Measurements from ENCODE around the gene MAP1LC3B2. TPM values are rescaled to one million over a fixed set of nuclear protein-coding genes. Genes with fewer than 3 reads are reported as not detected.
A peak's percentile ranks its signal among the peaks of the same experiment; 100 is the strongest.

Gene MAP1LC3B2
- polyA plus RNA-seq, 1 experiment, result 3.8 TPM

DNA sequence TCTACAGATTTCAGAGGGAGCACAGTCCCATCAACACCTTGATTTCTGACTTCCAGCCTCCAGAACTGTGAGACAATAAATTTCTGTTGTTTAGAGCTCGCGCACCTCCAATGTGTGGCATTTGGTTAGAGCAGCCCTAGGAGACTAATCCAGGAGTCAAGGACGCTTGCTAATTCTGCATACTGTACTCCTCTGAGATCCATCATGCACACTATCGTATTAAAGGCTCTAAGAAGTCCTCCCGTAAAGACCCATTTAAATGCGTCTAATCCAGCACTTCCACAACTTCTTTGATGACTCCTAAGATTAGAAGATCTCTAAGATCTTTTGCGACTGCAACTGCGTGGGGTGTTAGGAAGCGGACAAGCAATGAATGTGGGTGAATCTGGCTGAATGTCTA lies 30.4 kb downstream of the MAP1LC3B2 start:
- CTCF ChIA-PET, result no interaction called here
- peaks cover 7% of the 10 kb centered on the region; the same call in 1 of the 2 replicates for H3K9me3 ChIP-seq (ENCODE audit: control insufficient read depth, insufficient read depth, low read length)
- POLR2A ChIA-PET, result no interaction called here
- TF ChIP-seq, protein P1, sequence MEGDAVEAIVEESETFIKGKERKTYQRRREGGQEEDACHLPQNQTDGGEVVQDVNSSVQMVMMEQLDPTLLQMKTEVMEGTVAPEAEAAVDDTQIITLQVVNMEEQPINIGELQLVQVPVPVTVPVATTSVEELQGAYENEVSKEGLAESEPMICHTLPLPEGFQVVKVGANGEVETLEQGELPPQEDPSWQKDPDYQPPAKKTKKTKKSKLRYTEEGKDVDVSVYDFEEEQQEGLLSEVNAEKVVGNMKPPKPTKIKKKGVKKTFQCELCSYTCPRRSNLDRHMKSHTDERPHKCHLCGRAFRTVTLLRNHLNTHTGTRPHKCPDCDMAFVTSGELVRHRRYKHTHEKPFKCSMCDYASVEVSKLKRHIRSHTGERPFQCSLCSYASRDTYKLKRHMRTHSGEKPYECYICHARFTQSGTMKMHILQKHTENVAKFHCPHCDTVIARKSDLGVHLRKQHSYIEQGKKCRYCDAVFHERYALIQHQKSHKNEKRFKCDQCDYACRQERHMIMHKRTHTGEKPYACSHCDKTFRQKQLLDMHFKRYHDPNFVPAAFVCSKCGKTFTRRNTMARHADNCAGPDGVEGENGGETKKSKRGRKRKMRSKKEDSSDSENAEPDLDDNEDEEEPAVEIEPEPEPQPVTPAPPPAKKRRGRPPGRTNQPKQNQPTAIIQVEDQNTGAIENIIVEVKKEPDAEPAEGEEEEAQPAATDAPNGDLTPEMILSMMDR (IDR thresholded peaks at IDR 0.05; ENCODE audit: low read depth, low read length), result no peak
- no peak overlapping the region for H3K27ac ChIP-seq (ENCODE audit: low read depth, low read length)
- H3K4me3 ChIP-seq (ENCODE audit: low read depth, low read length), result no peak overlapping the region
- DNase-seq (ENCODE audit: low read depth, low spot score), result no peak
- peaks cover 12% of the 10 kb centered on the region for H3K27me3 ChIP-seq (ENCODE audit: control insufficient read depth, insufficient read depth, low read length)

DNA sequence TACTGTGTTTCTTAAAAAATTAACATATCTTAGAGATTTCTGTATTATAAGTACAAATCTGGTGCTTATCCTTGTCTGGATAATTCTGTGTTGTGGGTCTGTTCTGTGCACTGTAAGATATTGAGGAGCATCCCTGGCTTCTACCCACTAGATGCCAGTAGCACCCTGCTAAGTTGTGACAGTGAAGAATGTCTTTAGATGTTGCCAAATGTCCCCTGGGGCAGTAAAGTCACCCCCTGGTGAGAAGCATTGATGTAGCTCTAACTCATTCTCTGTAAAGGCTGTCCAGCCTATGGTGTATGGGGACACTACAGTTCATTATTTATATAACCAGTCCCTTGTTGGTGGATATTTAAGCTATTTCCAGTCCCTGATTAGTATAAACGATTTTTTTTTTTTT lies 31.4 kb downstream of the MAP1LC3B2 start:
- DNase-seq (ENCODE audit: low read depth, low spot score), result no peak
- no peaks in the 10 kb centered on the region for H3K9me3 ChIP-seq (ENCODE audit: control insufficient read depth, insufficient read depth, low read length)
- no peak overlapping the region for H3K27ac ChIP-seq (ENCODE audit: low read depth, low read length)
- peaks cover 9% of the 10 kb centered on the region for H3K27me3 ChIP-seq (ENCODE audit: control insufficient read depth, insufficient read depth, low read length)
- POLR2A ChIA-PET, result interaction anchor here (0.7 kb wide), 1 partner anchor 380 kb away, joined by 4 read pairs; no protein-coding TSS in a partner anchor
- TF ChIP-seq, protein P1 (IDR thresholded peaks at IDR 0.05; ENCODE audit: low read depth, low read length), result no peak
- H3K4me3 ChIP-seq (ENCODE audit: low read depth, low read length), result no peak overlapping the region
- CTCF ChIA-PET, result interaction anchor here (1.3 kb wide), 1 partner anchor 575 kb away, joined by 4 read pairs; no protein-coding TSS in a partner anchor

DNA sequence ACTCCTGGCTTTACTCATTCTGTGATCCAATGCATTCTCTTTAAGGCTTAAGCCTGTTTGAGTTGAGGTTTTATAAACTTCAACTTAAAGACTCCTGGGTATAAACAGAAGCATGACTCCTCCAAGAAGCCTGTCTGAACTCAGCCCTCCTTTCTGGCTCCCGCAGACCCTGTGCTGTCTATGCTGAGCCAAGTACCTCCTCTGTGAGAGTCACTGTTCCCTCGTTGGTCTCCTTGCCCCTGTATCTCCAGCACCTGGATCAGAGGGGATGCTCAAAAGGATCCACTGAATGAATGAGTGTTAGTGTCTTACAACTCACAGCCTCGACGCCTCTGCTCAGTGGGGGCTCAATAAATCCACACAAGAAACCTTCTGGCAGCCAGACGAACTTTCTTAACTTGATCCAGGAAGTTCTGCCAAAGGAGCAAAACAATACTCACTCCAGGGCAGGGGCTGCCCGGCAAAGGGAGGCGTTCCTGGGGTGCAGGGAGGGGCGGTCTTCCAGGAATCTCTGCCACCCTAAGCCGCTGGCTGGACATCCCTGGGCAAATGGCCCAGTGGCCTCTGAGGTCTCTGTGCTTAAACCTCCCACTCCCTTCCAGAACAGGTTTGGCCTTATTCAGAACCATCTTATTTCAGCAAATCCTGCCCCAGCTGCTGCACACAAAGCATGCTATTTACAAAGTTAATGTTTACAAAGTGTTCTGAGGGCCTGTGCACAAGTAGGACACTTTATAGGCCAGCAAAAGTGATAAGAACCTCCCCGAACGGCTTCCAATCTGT lies 32.9 kb downstream of the MAP1LC3B2 start:
- Histone ChIP-seq H3K9me3 (ENCODE audit: control insufficient read depth, insufficient read depth, low read length) (no peaks in the 10 kb centered on the region), H3K27me3 (ENCODE audit: control insufficient read depth, insufficient read depth, low read length) (peaks cover 4% of the 10 kb centered on the region), H3K27ac (ENCODE audit: low read depth, low read length) (peak overlapping the region; percentile 22), H3K4me3 (ENCODE audit: low read depth, low read length) (no peak overlapping the region)
- peak; percentile 34 for DNase-seq (ENCODE audit: low read depth, low spot score)
- TF ChIP-seq, protein P1 (IDR thresholded peaks at IDR 0.05; ENCODE audit: low read depth, low read length), result no peak
- POLR2A ChIA-PET, result no interaction called here
- CTCF ChIA-PET, result interaction anchor here (1.3 kb wide), 1 partner anchor 576 kb away, joined by 4 read pairs; no protein-coding TSS in a partner anchor

DNA sequence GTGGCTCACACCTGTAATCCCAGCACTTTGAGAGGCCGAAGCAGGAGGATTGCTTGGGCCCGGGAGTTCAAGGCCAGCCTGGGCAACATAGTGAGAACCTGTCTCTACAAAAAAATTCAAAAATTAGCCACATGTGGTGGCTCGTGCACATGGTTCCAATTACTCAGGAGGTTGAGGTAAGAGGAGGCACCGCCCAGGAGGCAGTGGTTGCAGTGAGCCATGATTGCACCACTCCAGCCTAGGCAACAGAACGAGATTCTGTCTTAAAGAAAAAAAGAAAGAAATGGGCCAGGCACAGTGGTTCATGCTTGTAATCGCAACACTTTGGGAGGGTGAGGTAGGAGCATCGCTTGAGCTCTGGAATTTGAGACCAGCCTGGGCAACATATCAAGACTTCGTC lies 33.5 kb downstream of the MAP1LC3B2 start:
- Histone ChIP-seq H3K9me3 (ENCODE audit: control insufficient read depth, insufficient read depth, low read length) (no peaks in the 10 kb centered on the region), H3K27me3 (ENCODE audit: control insufficient read depth, insufficient read depth, low read length) (peaks cover 4% of the 10 kb centered on the region), H3K4me3 (ENCODE audit: low read depth, low read length) (no peak overlapping the region), H3K27ac (ENCODE audit: low read depth, low read length) (no peak overlapping the region)
- ChIA-PET CTCF (no interaction called here), POLR2A (no interaction called here)
- no peak for DNase-seq (ENCODE audit: low read depth, low spot score)
- TF ChIP-seq, protein P1 (IDR thresholded peaks at IDR 0.05; ENCODE audit: low read depth, low read length), result no peak

DNA sequence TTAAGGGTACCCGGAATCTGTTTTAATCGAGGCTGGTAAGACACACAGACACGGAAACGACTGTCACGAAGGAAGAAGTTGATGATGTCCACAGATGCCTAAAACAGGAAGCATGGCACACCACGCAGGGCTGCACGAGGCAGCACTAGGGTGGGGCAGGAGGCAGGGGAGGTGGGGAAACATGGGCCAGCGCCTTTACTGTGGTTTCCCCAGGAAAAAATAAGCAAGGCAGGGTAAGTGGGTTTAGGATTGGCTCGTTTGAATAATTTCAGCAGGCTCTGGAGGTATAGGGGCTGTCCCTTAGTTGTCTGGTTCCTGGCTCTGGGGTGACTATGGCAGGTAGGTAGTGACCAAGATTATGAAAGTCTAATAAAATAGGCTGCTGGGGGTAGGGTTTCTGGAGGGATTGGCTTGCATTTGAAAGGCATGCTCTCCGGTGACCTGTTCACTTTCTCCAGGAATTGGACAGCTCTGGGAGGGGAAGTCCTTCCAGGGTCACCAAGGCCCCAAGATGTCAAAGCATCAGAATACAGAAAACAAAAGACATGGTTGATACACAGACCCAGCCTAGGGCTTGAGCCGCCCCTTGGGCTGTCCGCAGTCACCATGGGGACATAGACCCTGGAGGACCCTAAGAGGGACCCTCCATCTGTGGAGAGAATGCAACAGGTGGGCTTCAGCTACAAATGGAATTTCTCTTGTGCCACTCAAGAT lies 35.3 kb downstream of the MAP1LC3B2 start:
- DNase-seq (ENCODE audit: low read depth, low spot score), result no peak
- no peak overlapping the region for H3K4me3 ChIP-seq (ENCODE audit: low read depth, low read length)
- no peak overlapping the region for H3K27ac ChIP-seq (ENCODE audit: low read depth, low read length)
- H3K27me3 ChIP-seq (ENCODE audit: control insufficient read depth, insufficient read depth, low read length), result no peaks in the 10 kb centered on the region
- ChIA-PET CTCF (no interaction called here), POLR2A (no interaction called here)
- no peaks in the 10 kb centered on the region for H3K9me3 ChIP-seq (ENCODE audit: control insufficient read depth, insufficient read depth, low read length)
- TF ChIP-seq, protein P1 (IDR thresholded peaks at IDR 0.05; ENCODE audit: low read depth, low read length), result no peak

All from AG04450 (cell line).